Measurements from ENCODE around the gene APOF.

GRCh38 chr12:56377989-56378316, 15.3 kb upstream of the APOF start:
- TF ChIP-seq CTCF (IDR thresholded peaks at IDR 0.05) (no peak), POLR2A (IDR thresholded peaks at IDR 0.05) (no peak)

Measured in gastroesophageal sphincter (tissue), 3 donors.